ENCODE data around the gene PLEKHG4B. TPM values are rescaled to one million over a fixed set of nuclear protein-coding genes. Genes with fewer than 3 reads are reported as not detected.

Gene PLEKHG4B
- total and polyA plus RNA-seq, 4 donors, result under 0.01 to 0.05 (median 0.01) TPM; not detected in 1

DNA sequence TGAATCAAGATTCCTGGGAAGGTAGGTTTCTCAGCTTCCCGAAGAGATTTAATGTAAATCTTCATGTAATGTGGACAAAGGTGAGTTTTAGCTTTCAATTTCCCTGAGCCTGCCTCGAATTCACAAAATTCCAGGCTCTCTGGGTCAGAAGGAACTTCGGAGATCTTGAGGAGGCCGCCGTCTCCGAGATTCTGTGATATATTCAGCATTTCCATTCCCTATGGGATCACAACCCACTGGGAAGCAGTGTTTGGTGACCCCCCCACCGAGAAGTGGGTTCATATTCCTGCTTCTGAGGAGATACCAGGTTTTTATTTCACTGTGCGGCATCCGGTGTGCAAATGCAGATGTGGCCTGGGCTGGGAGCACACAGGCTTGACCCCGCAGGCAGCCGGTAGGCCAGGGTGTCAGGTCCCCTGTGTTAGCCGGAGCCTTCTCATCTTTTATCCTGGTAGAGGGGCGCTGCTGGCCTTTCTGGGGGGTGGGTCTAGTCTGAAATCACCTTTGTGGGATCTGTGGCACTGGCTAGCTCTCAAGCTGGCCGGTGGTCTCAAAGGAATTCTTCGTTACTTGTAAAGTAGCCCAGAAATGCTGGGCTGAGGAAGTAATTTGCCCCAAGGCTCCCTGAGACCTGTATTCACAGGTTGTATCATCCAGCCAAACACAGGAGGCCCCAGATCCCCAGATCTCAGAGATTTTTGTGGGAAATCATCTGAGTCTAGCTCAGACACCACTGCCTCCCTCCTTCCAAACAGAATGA, 1.4 kb downstream of the PLEKHG4B start:
- TF ChIP-seq, protein P1, sequence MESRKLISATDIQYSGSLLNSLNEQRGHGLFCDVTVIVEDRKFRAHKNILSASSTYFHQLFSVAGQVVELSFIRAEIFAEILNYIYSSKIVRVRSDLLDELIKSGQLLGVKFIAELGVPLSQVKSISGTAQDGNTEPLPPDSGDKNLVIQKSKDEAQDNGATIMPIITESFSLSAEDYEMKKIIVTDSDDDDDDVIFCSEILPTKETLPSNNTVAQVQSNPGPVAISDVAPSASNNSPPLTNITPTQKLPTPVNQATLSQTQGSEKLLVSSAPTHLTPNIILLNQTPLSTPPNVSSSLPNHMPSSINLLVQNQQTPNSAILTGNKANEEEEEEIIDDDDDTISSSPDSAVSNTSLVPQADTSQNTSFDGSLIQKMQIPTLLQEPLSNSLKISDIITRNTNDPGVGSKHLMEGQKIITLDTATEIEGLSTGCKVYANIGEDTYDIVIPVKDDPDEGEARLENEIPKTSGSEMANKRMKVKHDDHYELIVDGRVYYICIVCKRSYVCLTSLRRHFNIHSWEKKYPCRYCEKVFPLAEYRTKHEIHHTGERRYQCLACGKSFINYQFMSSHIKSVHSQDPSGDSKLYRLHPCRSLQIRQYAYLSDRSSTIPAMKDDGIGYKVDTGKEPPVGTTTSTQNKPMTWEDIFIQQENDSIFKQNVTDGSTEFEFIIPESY (IDR thresholded peaks at IDR 0.05), result no peak
- TF ChIP-seq HNF4G (IDR thresholded peaks at IDR 0.05) (no peak), GABPA (IDR thresholded peaks at IDR 0.05 in 1 of 2, conservative IDR thresholded peaks at IDR 0.05 in 1 of 2) (no peak), FOXA2 (IDR thresholded peaks at IDR 0.05) (no peak), JUND (IDR thresholded peaks at IDR 0.05) (no peak), RAD21 (IDR thresholded peaks at IDR 0.05) (no peak), FOXA1 (IDR thresholded peaks at IDR 0.05) (no peak), SP1 (IDR thresholded peaks at IDR 0.05) (no peak), YY1 (IDR thresholded peaks at IDR 0.05) (no peak)
- TF ChIP-seq, protein P2, sequence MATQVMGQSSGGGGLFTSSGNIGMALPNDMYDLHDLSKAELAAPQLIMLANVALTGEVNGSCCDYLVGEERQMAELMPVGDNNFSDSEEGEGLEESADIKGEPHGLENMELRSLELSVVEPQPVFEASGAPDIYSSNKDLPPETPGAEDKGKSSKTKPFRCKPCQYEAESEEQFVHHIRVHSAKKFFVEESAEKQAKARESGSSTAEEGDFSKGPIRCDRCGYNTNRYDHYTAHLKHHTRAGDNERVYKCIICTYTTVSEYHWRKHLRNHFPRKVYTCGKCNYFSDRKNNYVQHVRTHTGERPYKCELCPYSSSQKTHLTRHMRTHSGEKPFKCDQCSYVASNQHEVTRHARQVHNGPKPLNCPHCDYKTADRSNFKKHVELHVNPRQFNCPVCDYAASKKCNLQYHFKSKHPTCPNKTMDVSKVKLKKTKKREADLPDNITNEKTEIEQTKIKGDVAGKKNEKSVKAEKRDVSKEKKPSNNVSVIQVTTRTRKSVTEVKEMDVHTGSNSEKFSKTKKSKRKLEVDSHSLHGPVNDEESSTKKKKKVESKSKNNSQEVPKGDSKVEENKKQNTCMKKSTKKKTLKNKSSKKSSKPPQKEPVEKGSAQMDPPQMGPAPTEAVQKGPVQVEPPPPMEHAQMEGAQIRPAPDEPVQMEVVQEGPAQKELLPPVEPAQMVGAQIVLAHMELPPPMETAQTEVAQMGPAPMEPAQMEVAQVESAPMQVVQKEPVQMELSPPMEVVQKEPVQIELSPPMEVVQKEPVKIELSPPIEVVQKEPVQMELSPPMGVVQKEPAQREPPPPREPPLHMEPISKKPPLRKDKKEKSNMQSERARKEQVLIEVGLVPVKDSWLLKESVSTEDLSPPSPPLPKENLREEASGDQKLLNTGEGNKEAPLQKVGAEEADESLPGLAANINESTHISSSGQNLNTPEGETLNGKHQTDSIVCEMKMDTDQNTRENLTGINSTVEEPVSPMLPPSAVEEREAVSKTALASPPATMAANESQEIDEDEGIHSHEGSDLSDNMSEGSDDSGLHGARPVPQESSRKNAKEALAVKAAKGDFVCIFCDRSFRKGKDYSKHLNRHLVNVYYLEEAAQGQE (IDR thresholded peaks at IDR 0.05), result no peak
- TF ChIP-seq, protein P3, sequence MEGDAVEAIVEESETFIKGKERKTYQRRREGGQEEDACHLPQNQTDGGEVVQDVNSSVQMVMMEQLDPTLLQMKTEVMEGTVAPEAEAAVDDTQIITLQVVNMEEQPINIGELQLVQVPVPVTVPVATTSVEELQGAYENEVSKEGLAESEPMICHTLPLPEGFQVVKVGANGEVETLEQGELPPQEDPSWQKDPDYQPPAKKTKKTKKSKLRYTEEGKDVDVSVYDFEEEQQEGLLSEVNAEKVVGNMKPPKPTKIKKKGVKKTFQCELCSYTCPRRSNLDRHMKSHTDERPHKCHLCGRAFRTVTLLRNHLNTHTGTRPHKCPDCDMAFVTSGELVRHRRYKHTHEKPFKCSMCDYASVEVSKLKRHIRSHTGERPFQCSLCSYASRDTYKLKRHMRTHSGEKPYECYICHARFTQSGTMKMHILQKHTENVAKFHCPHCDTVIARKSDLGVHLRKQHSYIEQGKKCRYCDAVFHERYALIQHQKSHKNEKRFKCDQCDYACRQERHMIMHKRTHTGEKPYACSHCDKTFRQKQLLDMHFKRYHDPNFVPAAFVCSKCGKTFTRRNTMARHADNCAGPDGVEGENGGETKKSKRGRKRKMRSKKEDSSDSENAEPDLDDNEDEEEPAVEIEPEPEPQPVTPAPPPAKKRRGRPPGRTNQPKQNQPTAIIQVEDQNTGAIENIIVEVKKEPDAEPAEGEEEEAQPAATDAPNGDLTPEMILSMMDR (IDR thresholded peaks at IDR 0.05; ENCODE audit: low read depth, low read length, missing input control), result no peak
- TF ChIP-seq, protein P4, sequence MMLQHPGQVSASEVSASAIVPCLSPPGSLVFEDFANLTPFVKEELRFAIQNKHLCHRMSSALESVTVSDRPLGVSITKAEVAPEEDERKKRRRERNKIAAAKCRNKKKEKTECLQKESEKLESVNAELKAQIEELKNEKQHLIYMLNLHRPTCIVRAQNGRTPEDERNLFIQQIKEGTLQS (IDR thresholded peaks at IDR 0.05), result no peak
- Histone ChIP-seq H3K9ac (ENCODE audit: low read depth in 1 of 2, low read length in 2 of 2) (no peak overlapping the region), H3K9me3 (ENCODE audit: control insufficient read depth in 4 of 4, low read length in 3 of 4) (no peaks in the 10 kb centered on the region), H3K4me1 (ENCODE audit: control insufficient read depth in 4 of 4, insufficient read depth in 4 of 4, low read length in 3 of 4) (peaks cover 0 to 4% (median under 1%) of the 10 kb centered on the region in 4 donors), H3K4me3 (ENCODE audit: low read depth in 1 of 3, low read length in 3 of 3) (no peak overlapping the region), H3K27ac (ENCODE audit: low read depth in 1 of 2, low read length in 2 of 2) (no peak overlapping the region), H3K27me3 (ENCODE audit: control insufficient read depth in 4 of 4, insufficient read depth in 4 of 4, low read length in 3 of 4) (peaks cover 0 to 18% (median 8%) of the 10 kb centered on the region in 4 donors), H3K36me3 (ENCODE audit: control insufficient read depth in 4 of 4, insufficient read depth in 3 of 4, low read depth in 1 of 4, low read length in 3 of 4) (no peaks in the 10 kb centered on the region)
- DNase-seq (ENCODE audit: low spot score), result no peak
- WGBS, result 79% methylated on average over 15 of the region's 15 CpGs

DNA sequence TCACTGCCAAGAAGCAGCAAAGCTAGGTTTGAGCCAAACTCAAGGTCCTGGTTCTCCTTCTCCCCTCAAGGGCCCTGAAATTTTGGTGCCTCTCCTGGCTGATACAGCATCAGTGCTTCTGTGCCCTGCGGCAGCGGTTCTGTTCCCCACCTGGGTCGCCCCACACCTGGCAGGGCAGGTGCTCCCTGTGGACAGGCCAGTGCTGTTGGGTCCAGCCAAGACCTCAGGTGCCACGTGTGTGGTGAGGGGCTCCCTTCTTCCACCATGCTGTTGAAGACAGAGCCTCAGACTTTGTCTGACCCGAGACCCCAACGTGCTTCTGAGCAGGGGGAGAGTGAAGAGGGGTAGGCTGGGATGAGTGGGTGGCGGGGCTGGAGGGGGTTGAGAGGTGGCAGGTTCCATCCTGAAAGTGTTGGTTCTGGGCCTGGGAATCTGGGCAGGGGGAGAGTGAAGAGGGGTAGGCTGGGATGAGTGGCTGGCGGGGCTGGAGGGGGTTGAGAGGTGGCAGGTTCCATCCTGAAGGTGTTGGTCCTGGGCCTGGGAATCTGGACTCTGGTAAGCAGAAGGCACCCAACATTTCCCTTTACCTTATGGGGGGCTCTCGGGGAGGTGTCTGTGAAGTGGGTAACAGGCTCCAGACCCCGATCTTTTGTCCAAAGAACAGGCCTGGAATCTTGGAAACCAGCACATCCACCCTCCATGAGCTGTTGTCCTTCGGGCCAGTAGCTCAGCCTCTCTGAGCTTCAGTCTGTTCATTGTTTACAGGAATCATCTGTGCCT, 2.3 kb downstream of the PLEKHG4B start:
- Histone ChIP-seq H3K4me1 (ENCODE audit: control insufficient read depth in 4 of 4, insufficient read depth in 4 of 4, low read length in 3 of 4) (peaks cover 0 to 4% (median under 1%) of the 10 kb centered on the region in 4 donors), H3K27me3 (ENCODE audit: control insufficient read depth in 4 of 4, insufficient read depth in 4 of 4, low read length in 3 of 4) (peaks cover 0 to 18% (median 8%) of the 10 kb centered on the region in 4 donors), H3K9ac (ENCODE audit: low read depth in 1 of 2, low read length in 2 of 2) (no peak overlapping the region), H3K4me3 (ENCODE audit: low read depth in 1 of 3, low read length in 3 of 3) (no peak overlapping the region), H3K27ac (ENCODE audit: low read depth in 1 of 2, low read length in 2 of 2) (no peak overlapping the region), H3K36me3 (ENCODE audit: control insufficient read depth in 4 of 4, insufficient read depth in 3 of 4, low read depth in 1 of 4, low read length in 3 of 4) (no peaks in the 10 kb centered on the region), H3K9me3 (ENCODE audit: control insufficient read depth in 4 of 4, low read length in 3 of 4) (no peaks in the 10 kb centered on the region)
- DNase-seq (ENCODE audit: low spot score), result no peak
- 88% methylated on average over 11 of the region's 11 CpGs for WGBS
- TF ChIP-seq RXRA (IDR thresholded peaks at IDR 0.05), result no peak
- TF ChIP-seq, protein P1 (IDR thresholded peaks at IDR 0.05), result no peak
- TF ChIP-seq YY1 (IDR thresholded peaks at IDR 0.05), result no peak
- TF ChIP-seq, protein P5, sequence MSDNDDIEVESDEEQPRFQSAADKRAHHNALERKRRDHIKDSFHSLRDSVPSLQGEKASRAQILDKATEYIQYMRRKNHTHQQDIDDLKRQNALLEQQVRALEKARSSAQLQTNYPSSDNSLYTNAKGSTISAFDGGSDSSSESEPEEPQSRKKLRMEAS (IDR thresholded peaks at IDR 0.05), result no peak
- no peak for TF ChIP-seq TAF1 (conservative IDR thresholded peaks at IDR 0.05)
- TF ChIP-seq, protein P2 (IDR thresholded peaks at IDR 0.05), result no peak
- no peak for TF ChIP-seq FOXA2 (IDR thresholded peaks at IDR 0.05)
